HCT116 (cell line): ENCODE data around the gene DLST.

Experiments
- CEBPB ChIP-seq: IDR thresholded peaks from 2 replicates; pipeline ENCODE4 v1.6.1; 2012; ENCODE audit warnings: low read depth
- EZH2 ChIP-seq: fragments of 200-600 bp; sonication (generic); IDR thresholded peaks from 2 replicates; pipeline ENCODE4 v1.6.1; 2017; ENCODE audit warnings: antibody characterized with exemption, mixed run types
- POLR2A ChIP-seq: IDR thresholded peaks from 2 replicates; pipeline ENCODE4 v1.7.0; 2011; ENCODE audit warnings: borderline replicate concordance; ENCODE audit not compliant: insufficient read depth, insufficient read length; ENCODE audit errors: extremely low read depth
- POLR2AphosphoS5 ChIP-seq: IDR thresholded peaks from 2 replicates; pipeline ENCODE4 v1.6.1; 2011; ENCODE audit warnings: mild to moderate bottlenecking, low read depth, low read length, moderate library complexity
- SP1 ChIP-seq: IDR thresholded peaks from 2 replicates; pipeline ENCODE4 v1.6.1; 2012; ENCODE audit warnings: low read depth
- SRF ChIP-seq: IDR thresholded peaks from 2 replicates; pipeline ENCODE4 v1.6.1; 2012; ENCODE audit warnings: low read depth
- TCF7L2 ChIP-seq: IDR thresholded peaks from 2 replicates; pipeline ENCODE4 v1.7.0; 2011; ENCODE audit warnings: borderline replicate concordance, inconsistent platforms; ENCODE audit not compliant: insufficient read depth, insufficient read length; ENCODE audit errors: extremely low read depth
- ZNF274 ChIP-seq: fragments of 200-500 bp; sonication (Bioruptor generic); IDR thresholded peaks from 2 replicates; pipeline ENCODE4 v1.6.1; 2014; ENCODE audit warnings: mild to moderate bottlenecking, low read depth, low read length, inconsistent platforms
- TF ChIP-seq, protein P1 (sequence below), 3 experiments: fragments of 200-600 bp in 1 of 3; sonication (generic) in 1 of 3; IDR thresholded peaks in 2 of 3; conservative IDR thresholded peaks in 1 of 3; 2 replicates each; pipeline ENCODE4 v1.5.1; 2012 to 2017; ENCODE audit warnings: low read depth in 2 of 3, low read length in 2 of 3, antibody characterized with exemption in 1 of 3, borderline replicate concordance in 1 of 3, control low read depth in 1 of 3, mild to moderate bottlenecking in 1 of 3, mixed read lengths in 1 of 3, mixed run types in 1 of 3, moderate library complexity in 1 of 3; ENCODE audit not compliant: insufficient read depth in 1 of 3
- TF ChIP-seq, protein P2 (sequence below): IDR thresholded peaks from 2 replicates; pipeline ENCODE4 v1.6.1; 2012; ENCODE audit warnings: low read depth

DNA sequence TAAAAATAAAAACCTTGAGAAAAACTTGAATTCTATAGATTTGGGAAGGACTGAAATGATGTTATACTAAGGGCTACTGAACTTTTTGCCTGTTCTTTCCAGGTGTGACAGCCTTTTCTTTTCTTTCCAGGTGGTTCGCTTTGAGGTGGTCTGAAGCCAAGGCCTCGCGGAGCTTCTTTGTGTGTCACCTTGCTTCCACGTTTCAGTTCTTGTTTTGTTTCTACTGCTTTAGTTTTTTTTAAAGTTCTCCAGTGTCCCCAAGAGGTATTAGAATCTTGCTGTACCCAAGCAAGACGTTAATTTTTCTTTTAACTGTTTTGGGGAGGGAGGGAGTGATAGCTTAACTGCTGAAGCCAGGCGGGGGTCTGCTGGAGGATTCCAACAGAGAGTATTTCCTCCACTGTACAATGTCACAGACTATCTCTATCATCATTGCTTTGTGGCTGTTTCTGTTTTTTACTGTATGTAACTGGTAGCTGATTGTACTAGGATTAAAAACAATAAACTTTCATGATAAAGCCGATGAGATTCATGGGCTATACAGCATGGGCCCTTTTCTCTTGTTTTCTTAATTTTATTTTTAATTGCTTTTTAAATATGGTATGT is 46.0 kb upstream of the DLST start:
- TF ChIP-seq, protein P1, sequence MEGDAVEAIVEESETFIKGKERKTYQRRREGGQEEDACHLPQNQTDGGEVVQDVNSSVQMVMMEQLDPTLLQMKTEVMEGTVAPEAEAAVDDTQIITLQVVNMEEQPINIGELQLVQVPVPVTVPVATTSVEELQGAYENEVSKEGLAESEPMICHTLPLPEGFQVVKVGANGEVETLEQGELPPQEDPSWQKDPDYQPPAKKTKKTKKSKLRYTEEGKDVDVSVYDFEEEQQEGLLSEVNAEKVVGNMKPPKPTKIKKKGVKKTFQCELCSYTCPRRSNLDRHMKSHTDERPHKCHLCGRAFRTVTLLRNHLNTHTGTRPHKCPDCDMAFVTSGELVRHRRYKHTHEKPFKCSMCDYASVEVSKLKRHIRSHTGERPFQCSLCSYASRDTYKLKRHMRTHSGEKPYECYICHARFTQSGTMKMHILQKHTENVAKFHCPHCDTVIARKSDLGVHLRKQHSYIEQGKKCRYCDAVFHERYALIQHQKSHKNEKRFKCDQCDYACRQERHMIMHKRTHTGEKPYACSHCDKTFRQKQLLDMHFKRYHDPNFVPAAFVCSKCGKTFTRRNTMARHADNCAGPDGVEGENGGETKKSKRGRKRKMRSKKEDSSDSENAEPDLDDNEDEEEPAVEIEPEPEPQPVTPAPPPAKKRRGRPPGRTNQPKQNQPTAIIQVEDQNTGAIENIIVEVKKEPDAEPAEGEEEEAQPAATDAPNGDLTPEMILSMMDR (IDR thresholded peaks at IDR 0.05 in 2 of 3, conservative IDR thresholded peaks at IDR 0.05 in 1 of 3; ENCODE audit: borderline replicate concordance in 1 of 3, insufficient read depth in 1 of 3, low read depth in 2 of 3, low read length in 2 of 3): no peak
- no peak for TF ChIP-seq SP1
- no peak for TF ChIP-seq TCF7L2
- TF ChIP-seq CEBPB: no peak
- no peak for TF ChIP-seq POLR2A
- no peak for TF ChIP-seq ZNF274
- TF ChIP-seq, protein P2, sequence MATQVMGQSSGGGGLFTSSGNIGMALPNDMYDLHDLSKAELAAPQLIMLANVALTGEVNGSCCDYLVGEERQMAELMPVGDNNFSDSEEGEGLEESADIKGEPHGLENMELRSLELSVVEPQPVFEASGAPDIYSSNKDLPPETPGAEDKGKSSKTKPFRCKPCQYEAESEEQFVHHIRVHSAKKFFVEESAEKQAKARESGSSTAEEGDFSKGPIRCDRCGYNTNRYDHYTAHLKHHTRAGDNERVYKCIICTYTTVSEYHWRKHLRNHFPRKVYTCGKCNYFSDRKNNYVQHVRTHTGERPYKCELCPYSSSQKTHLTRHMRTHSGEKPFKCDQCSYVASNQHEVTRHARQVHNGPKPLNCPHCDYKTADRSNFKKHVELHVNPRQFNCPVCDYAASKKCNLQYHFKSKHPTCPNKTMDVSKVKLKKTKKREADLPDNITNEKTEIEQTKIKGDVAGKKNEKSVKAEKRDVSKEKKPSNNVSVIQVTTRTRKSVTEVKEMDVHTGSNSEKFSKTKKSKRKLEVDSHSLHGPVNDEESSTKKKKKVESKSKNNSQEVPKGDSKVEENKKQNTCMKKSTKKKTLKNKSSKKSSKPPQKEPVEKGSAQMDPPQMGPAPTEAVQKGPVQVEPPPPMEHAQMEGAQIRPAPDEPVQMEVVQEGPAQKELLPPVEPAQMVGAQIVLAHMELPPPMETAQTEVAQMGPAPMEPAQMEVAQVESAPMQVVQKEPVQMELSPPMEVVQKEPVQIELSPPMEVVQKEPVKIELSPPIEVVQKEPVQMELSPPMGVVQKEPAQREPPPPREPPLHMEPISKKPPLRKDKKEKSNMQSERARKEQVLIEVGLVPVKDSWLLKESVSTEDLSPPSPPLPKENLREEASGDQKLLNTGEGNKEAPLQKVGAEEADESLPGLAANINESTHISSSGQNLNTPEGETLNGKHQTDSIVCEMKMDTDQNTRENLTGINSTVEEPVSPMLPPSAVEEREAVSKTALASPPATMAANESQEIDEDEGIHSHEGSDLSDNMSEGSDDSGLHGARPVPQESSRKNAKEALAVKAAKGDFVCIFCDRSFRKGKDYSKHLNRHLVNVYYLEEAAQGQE: no peak
- no peak for TF ChIP-seq POLR2AphosphoS5
- no peak for TF ChIP-seq SRF
- no peak for TF ChIP-seq EZH2
